Measurements from ENCODE around the gene ZBED6.

Gene ZBED6

DNA sequence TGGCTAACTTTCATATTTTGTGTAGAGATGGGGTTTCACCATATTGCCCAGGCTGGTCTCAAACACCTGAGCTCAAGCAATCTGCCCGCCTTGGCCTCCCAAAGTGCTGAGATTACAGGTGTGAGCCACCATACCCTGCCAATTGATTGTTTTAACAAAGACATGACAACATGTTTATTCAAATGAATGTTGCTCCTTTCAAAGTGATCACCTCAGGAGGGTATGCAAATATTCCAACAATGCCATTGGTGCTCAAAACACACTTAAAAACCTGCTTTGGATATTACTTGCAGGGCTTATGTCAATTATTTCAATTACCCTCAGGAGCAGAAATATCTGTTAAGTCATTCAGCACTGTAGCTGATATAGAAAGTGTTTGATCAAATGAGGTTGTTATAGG is 22.6 kb upstream of the ZBED6 start:
- no peak overlapping the region for H3K27ac ChIP-seq
- TF ChIP-seq, protein P1, sequence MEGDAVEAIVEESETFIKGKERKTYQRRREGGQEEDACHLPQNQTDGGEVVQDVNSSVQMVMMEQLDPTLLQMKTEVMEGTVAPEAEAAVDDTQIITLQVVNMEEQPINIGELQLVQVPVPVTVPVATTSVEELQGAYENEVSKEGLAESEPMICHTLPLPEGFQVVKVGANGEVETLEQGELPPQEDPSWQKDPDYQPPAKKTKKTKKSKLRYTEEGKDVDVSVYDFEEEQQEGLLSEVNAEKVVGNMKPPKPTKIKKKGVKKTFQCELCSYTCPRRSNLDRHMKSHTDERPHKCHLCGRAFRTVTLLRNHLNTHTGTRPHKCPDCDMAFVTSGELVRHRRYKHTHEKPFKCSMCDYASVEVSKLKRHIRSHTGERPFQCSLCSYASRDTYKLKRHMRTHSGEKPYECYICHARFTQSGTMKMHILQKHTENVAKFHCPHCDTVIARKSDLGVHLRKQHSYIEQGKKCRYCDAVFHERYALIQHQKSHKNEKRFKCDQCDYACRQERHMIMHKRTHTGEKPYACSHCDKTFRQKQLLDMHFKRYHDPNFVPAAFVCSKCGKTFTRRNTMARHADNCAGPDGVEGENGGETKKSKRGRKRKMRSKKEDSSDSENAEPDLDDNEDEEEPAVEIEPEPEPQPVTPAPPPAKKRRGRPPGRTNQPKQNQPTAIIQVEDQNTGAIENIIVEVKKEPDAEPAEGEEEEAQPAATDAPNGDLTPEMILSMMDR (IDR thresholded peaks at IDR 0.05), result no peak
- no peak for DNase-seq (ENCODE audit: low spot score)
- no peak overlapping the region for H3K4me3 ChIP-seq

DNA sequence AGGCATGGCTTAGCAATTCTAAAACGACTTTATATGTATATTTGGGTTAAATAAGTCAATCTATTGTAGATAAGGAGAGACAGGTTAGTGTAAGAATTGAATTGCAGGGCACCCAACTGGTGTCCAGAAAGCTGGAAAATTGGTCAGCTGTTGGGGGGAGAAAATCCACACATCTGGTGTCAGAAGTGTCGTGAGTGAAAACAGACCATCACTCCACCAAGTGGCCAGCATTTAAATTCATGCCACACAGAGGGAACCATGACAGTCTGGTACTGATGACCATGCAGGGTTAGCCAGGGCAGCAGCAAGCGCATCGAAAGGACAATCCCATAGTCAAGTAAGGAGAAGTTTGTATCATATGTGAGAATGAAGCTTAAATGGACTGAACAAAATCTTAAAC is 18.8 kb upstream of the ZBED6 start:
- no peak overlapping the region for H3K4me3 ChIP-seq
- TF ChIP-seq, protein P1 (IDR thresholded peaks at IDR 0.05), result no peak
- DNase-seq (ENCODE audit: low spot score), result no peak
- H3K27ac ChIP-seq, result no peak overlapping the region

DNA sequence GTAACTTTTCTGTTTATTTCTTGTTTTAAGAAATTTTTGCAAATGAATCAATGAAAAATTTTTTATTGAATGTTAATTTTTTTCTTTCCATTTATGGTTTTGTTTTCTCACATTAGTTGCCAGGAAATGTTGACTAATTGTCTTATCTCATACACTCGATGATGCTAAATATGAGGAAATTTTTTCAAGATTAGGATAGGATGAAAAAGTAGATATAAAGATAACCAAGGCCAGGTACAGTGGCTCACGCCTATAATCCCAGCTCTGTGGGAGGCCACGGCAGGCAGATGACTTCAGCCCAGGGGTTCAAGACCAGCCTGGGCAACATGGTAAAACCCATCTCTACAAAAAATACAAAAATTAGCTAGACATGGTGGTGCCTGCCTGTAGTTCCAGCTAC is 17.8 kb upstream of the ZBED6 start:
- Histone ChIP-seq H3K27ac (no peak overlapping the region), H3K4me3 (no peak overlapping the region)
- no peak for DNase-seq (ENCODE audit: low spot score)
- TF ChIP-seq, protein P1 (IDR thresholded peaks at IDR 0.05), result no peak

DNA sequence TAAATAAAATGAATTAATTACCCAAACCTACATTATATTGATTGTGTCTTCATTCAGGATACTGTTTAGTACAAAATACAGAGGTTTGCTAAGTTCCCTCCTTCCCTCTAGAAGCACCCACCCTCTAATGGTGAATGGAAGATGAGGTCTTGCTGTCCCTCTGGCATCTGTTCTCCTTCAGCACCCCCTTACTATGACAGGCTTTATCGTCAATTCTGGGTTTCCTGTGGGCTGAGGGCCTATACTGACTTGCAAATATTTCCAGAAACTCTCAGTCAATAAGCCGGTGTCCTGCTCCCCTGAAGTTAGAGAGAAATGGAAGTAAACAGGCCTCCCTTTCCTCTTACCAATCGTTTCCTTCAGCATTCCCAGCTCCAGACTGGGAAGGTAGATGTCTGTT is 17.3 kb upstream of the ZBED6 start:
- Histone ChIP-seq H3K27ac (no peak overlapping the region), H3K4me3 (no peak overlapping the region)
- TF ChIP-seq, protein P1 (IDR thresholded peaks at IDR 0.05), result no peak
- DNase-seq (ENCODE audit: low spot score), result no peak

DNA sequence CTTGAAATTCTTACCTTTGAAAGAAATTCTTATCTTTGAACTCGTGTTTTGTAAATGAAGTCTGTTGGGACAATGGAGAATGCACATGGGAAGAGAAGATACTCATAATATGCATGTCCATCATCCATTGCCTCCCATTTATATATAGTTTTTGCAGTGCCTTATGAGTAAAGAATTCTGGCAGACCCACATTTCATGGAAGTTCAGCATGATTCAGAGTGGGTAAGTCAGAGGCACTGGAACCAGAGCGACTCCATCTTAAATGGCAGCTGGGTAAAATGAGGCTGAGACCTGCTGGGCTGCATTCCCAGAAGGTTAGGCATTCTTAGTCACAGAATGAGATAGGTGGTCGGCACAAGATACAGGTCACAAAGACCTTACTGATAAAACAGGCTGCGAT is 16.6 kb upstream of the ZBED6 start:
- TF ChIP-seq, protein P1 (IDR thresholded peaks at IDR 0.05), result no peak
- Histone ChIP-seq H3K27ac (no peak overlapping the region), H3K4me3 (no peak overlapping the region)
- DNase-seq (ENCODE audit: low spot score), result no peak

DNA sequence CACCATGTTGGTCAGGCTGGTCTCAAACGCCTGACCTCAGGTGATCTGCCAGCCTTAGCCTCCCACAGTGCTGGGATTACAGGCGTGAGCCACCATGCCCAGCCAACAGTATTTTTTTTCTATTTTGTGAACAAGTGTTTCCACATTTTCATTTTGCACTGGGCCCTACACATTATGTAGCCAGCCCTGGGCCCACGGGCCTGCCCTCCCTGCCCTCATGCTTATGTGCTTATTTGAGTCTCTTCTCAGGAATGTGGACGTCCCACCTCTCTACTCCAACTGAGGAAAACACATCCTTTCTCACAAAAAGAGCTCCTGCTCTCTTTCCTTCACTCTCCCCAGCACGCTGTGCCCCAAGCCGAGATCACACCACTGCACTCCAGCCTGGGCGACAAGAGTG is 13.5 kb upstream of the ZBED6 start:
- H3K27ac ChIP-seq, result no peak overlapping the region
- DNase-seq (ENCODE audit: low spot score), result no peak
- H3K4me3 ChIP-seq, result no peak overlapping the region
- TF ChIP-seq, protein P1 (IDR thresholded peaks at IDR 0.05), result no peak

DNA sequence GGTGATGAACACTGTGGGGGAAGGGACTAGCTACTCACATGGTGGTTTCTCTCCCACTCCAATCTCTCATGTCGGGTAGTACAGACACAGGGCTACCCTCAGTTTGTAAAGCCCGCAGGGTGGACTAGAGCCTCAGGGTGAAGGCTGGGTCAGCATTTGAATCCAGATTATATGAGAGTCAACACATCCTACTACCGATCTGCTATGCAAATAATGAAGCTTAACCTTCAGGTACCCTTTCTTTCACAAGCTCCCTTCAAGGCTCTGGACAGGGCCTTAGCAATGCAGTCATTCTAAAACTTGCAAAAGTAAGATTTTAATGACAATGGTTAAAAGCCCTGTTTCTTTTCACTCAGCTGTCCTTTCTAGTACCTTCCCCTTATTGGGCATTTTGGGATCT is 5.5 kb upstream of the ZBED6 start:
- Histone ChIP-seq H3K27ac (no peak overlapping the region), H3K4me3 (no peak overlapping the region)
- no peak for DNase-seq (ENCODE audit: low spot score)
- TF ChIP-seq, protein P1 (IDR thresholded peaks at IDR 0.05), result no peak

All from coronary artery (tissue), 2 donors.